PC-9 (cell line): Measurements from ENCODE around the gene IMPA2.

ENCODE experiments used
- EZH2 ChIP-seq: fragments of 200-600 bp; sonication (generic); IDR thresholded peaks from 2 replicates; pipeline ENCODE4 v1.8.0; 2017; ENCODE audit warnings: antibody characterized with exemption, low read depth
- TF ChIP-seq, protein P1 (sequence below): fragments of 200-600 bp; sonication (generic); conservative IDR thresholded peaks from 2 replicates; pipeline ENCODE4 v1.6.1; 2017; ENCODE audit warnings: mixed run types, antibody characterized with exemption, mild to moderate bottlenecking, moderate library complexity

DNA sequence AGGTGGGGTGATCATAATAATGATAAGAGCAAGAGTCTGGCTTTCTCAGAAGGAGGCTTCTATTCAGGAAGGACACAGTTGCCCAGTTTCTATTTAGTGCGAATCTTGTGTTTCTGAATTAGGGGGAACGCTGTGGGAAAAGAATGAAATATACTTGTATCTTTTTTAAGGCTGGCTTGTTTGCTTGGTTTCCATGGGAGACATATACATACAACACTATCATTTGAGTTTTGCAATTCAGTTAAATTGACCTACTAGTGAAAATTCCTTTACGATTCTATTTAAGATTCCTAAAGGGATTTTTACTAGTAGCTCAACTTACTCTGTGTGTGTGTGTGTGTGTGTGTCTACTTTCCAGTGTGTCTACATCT, 87.6 kb downstream of the IMPA2 start:
- TF ChIP-seq, protein P1, sequence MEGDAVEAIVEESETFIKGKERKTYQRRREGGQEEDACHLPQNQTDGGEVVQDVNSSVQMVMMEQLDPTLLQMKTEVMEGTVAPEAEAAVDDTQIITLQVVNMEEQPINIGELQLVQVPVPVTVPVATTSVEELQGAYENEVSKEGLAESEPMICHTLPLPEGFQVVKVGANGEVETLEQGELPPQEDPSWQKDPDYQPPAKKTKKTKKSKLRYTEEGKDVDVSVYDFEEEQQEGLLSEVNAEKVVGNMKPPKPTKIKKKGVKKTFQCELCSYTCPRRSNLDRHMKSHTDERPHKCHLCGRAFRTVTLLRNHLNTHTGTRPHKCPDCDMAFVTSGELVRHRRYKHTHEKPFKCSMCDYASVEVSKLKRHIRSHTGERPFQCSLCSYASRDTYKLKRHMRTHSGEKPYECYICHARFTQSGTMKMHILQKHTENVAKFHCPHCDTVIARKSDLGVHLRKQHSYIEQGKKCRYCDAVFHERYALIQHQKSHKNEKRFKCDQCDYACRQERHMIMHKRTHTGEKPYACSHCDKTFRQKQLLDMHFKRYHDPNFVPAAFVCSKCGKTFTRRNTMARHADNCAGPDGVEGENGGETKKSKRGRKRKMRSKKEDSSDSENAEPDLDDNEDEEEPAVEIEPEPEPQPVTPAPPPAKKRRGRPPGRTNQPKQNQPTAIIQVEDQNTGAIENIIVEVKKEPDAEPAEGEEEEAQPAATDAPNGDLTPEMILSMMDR = no peak
- no peak for TF ChIP-seq EZH2
